Measurements from ENCODE around the gene PCDH15. TPM values are rescaled to one million over a fixed set of nuclear protein-coding genes. Genes with fewer than 3 reads are reported as not detected.

Gene PCDH15
- total RNA-seq, 1 experiment from 2014 or later = not detected

DNA sequence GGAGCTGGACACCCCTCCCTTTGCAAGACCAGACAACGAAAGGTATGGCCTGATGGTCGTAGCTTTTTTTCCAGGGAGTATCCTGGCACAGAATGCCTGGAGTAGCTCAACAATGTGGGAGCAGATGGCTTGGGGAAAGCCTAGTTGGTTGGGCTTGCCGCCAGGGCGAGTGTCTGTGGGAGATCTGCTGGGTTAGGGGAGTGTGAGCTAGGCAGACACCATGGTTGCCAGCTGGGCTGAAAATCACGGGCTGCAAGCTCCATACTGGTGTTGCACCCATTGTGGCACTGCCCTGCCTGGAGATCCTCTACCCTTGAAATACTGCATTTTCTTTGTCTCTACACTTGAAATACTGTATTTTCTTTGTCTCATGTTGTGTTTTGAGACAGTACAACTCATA is 538.3 kb downstream of the PCDH15 start:
- in situ Hi-C loops (cut with HindIII; ENCODE audit: low sequenced_read_pairs) = no loop called here
- DNase-seq (ENCODE audit: low spot score) = no peak

DNA sequence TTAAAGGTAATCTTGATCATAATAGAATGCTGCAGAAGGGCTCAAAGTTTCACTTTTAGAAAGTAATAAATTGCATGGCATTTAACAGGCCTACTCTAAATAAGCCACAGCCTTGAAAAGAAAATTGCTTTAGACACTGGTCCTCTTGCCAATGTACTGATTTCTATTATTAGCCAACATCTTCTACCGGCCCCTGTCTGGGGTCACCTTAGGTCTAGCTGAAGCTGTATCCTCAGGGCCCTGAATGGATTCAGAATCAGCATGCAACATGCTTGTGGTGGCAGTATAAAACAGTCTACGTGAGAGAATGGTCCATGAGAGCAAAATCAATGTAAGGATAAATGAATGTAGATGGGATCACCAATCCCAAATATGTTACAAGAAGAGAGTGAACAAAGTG is 541.9 kb downstream of the PCDH15 start:
- in situ Hi-C loops (cut with HindIII; ENCODE audit: low sequenced_read_pairs) = no loop called here
- no peak for DNase-seq (ENCODE audit: low spot score)

DNA sequence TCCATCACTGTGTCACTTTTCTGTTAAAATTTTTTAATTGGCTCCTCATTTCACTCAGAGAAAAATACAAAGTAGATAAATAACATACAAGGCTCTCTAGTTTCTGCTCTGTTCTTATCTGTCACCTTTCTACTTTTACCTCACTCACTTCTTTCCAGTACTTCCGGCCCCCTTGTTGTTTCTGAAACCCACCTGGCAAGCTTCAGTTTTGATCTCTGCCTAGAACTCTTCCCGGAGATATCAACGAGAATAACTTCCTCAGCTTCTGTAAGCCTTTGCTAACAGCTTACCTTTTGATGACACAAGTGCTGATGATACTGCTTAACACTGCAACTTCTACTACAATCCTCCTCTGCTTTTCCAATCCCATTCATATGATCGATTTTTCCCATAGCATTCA is 566.2 kb downstream of the PCDH15 start:
- in situ Hi-C loops (cut with HindIII; ENCODE audit: low sequenced_read_pairs) = no loop called here
- no peak for DNase-seq (ENCODE audit: low spot score)

DNA sequence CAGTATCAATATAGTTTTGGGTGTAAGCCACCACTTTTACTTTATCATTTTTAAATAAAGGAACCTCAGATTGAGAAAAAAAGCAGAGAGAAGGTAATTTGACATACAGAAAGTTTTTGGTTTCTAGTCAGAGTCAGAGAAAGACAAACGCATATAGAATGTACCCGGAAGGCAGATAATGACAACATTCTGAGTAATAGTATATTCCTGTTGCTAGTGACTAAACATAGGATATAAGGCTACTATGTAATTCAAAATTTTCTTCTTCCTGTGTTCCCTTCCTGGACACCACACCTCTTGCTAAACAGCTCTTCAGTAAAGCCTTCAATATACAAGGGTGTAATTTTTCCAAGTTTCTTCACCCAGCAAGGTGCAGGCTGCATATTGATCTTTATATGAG is 597.6 kb downstream of the PCDH15 start:
- DNase-seq (ENCODE audit: low spot score) = no peak
- in situ Hi-C loops (cut with HindIII; ENCODE audit: low sequenced_read_pairs) = no loop called here

DNA sequence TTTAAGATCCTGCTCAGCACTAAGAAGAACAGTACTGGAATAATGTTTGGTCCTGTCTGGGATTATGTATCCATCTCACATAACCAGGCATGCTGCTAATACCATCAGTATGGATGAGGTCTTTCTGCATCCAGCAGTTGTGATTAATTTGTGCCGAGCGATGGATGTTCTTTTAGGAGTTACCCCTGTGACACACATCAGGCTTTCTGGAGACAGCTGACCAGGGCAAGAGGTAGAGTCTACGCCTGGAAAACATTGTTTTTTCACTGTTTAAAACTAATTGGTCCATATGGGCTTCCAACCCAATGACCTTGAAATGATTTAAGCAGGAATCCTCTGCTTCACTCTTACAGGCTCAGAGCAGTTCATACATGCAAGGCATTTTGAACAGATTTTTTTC is 603.0 kb downstream of the PCDH15 start:
- in situ Hi-C loops (cut with HindIII; ENCODE audit: low sequenced_read_pairs) = no loop called here
- DNase-seq (ENCODE audit: low spot score) = no peak

DNA sequence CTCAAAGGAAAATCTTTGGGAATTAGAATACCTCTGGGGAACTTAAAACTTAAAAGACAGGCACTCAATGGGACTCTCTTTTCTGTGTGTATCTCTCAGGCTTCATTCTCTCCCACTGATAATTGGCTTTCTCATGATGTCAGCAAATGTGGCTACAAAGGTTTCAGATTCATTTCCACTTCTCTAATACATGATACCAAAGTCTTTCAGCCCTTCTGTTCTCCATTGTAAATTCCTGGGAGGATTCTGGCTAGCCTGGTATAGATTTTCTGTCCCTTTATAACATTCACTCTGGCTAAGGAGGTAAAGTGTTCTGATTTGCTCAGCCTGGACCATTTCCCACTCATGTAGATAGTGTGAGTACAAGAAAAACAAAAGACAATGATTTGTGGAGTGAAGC is 606.2 kb downstream of the PCDH15 start:
- in situ Hi-C loops (cut with HindIII; ENCODE audit: low sequenced_read_pairs) = no loop called here

DNA sequence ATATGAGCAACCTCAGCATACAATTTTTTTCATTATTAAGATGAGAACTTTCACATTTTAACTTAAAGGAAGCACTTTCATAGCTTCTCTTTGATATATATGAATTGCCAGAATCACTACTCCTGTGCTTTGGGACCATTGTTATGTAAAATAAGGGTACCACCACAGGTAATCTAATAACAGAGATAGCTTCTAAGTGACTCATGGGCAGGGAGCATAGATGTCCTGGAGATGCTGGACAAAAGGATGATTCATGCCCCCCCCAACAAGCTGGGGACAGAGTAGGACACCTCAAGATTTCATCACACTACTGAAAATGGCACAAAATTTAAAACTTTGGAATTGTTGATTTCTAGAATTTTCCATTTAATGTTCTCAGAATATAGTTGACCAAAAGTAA is 641.1 kb downstream of the PCDH15 start:
- in situ Hi-C loops (cut with HindIII; ENCODE audit: low sequenced_read_pairs) = no loop called here
- DNase-seq (ENCODE audit: low spot score) = no peak

More for the DNA sequence above, 606.2 kb downstream of the PCDH15 start:
- no peak for DNase-seq (ENCODE audit: low spot score)

DNA sequence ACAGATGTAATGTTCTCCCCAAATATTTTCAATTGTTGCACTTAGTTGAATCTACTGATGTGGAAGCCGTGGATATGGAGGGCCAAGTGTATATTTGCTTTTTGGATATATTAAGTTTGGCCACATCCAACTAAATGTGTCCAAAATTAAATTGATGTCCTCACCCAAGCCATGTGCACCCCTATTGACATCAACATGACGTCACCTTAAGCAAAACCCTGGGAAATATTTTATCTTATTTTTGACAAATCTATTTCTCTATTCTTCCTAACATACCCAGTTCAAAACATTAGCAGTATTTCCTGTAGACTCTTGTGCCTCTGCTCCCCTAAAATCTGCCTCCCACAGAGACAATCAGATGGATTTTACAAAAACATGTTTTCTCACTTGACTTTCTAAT is 652.5 kb downstream of the PCDH15 start:
- in situ Hi-C loops (cut with HindIII; ENCODE audit: low sequenced_read_pairs) = no loop called here
- no peak for DNase-seq (ENCODE audit: low spot score)

DNA sequence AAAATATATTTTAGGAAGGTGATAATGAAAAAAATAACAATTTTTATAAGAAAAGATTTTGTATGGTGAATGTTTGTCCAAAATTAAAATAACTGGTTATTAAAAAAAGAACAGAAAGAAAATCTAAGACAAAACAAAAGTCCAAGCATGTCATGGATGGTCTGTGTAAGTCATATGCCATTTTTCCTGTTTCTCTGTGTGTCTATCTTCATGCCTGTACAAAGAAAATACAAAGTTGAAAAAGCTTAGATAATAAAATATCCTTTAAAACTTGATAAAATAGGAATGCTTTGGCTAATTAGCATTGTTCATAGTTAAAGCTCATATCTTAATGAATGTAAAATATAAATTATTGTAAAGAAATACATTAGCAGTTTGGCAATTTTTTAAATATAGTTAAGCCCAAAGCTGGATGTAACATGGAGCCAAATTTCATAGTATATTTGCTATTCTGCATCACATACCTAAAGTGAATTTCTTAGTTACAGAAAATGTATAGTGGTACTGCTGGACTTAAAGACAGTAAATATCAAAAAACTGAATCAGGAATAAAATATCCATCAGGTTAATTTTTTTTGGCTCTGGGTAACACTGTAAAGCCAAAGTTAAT is 661.1 kb downstream of the PCDH15 start:
- in situ Hi-C loops (cut with HindIII; ENCODE audit: low sequenced_read_pairs) = no loop called here

DNA sequence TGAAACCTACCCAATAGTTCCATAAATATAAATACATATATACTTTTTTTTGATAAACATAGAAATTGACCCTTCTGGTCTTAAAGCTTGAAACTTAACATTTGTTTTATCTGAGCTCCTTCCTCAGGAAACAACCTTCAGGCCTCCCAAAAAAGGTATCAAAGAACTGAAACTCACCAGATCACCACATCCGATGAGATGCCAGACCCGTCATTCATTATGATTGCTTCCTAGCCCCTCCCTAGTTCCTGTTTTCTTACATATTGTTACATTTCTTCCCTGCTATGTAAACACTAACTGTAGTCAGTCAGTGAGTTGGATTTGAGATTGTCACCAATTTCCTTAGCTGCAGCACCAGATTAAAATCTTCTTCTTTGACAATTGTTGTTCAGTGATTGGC is 663.6 kb downstream of the PCDH15 start:
- in situ Hi-C loops (cut with HindIII; ENCODE audit: low sequenced_read_pairs) = no loop called here
- DNase-seq (ENCODE audit: low spot score) = no peak

More for the DNA sequence above, 661.1 kb downstream of the PCDH15 start:
- no peak for DNase-seq (ENCODE audit: low spot score)

DNA sequence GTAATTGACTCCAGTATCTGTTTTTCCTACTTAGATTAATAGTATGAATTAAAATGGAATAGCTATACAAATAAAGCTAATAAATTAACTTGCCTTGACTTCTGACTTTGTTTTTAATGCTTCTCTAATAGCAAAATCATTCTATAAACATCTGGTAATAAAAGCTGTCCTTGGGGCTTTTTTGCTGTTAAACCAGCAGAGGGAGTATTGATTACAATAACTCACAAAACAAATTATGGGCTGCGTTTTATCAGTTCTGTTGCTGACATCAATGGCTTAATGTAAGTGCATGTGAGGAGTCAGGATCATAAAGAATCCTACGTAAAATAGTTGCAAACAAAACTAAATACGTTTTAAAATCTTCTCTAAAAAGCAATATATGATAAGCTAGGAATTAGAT is 667.8 kb downstream of the PCDH15 start:
- no peak for DNase-seq (ENCODE audit: low spot score)
- in situ Hi-C loops (cut with HindIII; ENCODE audit: low sequenced_read_pairs) = no loop called here

DNA sequence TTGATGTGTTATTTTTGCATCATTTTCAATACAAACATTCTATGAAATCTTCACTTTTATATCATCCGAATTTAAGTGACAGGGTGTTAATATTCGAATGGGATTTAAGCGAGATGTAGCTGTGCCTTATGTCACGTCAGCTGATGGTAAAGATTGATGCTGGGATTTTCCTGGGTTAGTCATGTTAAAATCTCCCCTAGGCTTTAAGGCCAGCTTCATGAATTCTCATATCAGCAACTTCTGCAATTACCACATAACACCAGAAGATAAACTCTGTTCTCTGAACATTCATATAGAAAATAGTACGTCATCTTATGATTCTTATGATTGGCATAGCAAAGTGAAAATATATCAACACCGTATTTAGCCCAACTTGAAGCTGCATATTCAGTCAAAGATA is 669.2 kb downstream of the PCDH15 start:
- in situ Hi-C loops (cut with HindIII; ENCODE audit: low sequenced_read_pairs) = no loop called here
- no peak for DNase-seq (ENCODE audit: low spot score)

DNA sequence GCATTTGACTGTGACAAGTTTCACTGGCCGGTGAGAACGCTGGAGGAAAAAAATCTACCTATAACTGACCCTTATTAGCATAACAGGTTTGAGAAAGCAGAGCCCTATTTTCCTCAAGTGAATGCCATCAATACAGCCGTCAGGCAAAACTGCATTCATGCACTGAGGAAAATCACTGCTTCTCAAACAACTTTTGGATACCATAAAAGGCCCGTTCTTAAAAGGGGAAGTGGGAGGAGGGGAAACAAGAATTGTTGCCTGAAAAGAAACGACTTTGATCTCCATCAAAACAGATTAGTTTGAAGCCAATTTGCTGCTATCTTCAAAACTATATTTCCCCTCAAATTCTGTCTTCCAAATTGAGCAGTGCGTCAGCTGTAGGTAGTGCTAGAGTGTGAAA is 670.6 kb downstream of the PCDH15 start:
- in situ Hi-C loops (cut with HindIII; ENCODE audit: low sequenced_read_pairs) = no loop called here
- no peak for DNase-seq (ENCODE audit: low spot score)

DNA sequence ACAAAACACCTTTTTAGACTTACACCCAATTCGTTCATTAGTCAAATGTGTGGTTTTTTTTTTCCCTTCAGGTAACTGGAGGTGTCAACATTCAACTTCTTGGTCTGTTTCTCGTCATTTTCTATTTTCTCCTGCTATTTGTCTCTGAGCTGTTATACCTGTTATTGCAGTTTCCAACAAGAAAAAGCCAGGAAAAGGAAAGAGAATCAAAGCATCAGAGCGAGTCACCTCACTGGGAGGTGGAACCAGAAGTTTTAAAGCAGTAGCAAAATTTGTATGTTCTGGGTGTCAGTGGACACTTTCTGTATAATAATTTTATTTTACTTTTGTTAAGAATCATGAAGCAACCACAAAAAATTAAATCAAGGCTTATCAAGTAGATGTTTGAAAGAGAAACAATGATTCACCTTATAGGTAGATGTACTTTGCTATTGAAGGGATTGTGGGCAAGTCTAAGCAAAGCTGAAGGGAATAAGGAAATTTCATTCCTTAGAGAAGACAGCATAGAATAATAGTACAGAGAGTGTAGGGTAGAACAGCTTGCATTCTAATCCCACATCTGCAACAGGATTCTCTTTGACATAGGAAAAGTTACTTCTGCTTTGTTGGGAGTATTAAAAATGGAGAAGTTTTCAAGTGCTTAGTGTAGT is 675.8 kb downstream of the PCDH15 start:
- no peak for DNase-seq (ENCODE audit: low spot score)
- in situ Hi-C loops (cut with HindIII; ENCODE audit: low sequenced_read_pairs) = no loop called here

DNA sequence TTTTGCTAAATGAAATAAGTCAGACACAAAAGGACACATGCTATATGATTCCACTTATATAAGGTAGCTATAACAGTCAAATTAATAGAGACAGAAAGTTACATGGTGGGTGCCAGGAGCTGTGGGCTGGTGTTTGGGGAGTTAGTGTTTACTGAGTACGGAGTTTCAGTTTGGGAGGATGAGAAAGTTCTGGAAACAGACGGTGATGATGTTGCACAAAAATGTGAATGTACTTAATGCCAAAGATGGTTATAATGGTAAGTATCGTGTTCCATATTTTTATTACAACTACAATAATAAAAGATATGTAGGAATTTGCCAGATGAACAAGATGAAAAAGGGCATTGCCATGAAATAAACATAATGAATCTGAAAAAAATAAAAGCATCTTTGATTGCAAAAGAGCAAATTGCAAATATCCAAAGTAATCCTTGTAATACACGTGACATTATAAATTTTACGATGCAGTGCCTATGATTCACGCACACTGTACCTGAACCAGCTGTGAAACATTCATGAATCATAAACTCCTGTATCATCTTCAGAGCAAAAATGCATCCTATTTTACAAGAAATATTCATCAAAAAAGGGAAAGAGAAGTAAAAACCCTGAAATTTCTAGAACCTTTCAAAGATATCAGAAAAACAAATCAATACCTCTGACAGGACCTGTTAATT is 676.7 kb downstream of the PCDH15 start:
- in situ Hi-C loops (cut with HindIII; ENCODE audit: low sequenced_read_pairs) = no loop called here
- no peak for DNase-seq (ENCODE audit: low spot score)

DNA sequence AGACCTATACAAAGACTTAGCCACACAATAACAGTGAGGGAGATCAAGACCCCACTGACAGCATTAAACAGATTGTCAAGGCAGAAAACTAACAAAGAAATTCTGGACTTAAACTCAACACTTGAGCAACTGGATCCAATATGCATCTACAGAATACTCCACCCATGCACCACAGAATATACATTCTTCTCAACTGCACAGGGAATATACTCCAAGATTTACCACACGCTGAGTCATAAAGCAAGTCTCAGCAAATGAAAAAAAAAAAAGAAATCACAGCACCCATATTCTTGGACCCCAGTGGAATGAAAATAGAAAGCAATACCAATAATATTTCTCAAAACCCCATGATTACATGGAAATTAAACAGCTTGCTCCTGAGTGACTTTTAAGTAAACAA is 680.2 kb downstream of the PCDH15 start:
- in situ Hi-C loops (cut with HindIII; ENCODE audit: low sequenced_read_pairs) = no loop called here

DNA sequence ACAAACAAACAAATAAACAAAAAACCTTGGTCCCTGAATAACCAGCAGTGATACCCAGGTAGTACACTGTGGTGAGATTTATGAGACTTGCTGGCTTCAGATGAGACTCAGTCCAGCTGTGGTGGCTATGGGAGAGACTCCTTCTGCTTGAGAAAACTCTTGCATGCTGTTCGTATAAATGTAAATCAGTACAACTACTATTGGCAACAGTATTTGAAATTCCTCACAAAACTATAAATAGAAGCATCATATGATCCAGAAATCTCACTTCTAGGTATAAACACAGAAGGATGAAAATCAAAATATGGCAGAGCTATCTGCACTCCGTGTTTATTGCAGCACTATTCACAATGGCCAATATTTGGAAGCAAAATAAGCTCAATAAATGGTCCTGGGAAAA is 692.1 kb downstream of the PCDH15 start:
- no peak for DNase-seq (ENCODE audit: low spot score)
- in situ Hi-C loops (cut with HindIII; ENCODE audit: low sequenced_read_pairs) = no loop called here

More for the DNA sequence above, 680.2 kb downstream of the PCDH15 start:
- DNase-seq (ENCODE audit: low spot score) = no peak

DNA sequence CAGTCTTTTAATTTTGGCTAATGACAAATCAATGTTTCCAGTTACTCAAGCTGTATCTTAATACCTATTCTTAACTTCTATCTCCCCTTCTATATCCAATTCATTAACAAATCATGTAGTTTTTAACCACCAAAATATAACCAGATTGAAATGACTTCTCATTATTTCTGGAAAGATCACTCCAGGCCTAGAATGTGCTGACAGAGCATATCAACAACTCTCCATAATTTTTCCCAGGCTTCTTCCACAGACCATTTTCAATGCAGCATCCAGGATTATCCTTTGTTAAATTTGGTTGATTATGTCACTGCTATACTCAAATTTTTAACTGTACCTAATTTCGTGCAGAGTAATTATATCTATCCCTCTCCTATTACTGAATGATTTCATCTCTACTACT is 704.1 kb downstream of the PCDH15 start:
- no peak for DNase-seq (ENCODE audit: low spot score)
- in situ Hi-C loops (cut with HindIII; ENCODE audit: low sequenced_read_pairs) = no loop called here

DNA sequence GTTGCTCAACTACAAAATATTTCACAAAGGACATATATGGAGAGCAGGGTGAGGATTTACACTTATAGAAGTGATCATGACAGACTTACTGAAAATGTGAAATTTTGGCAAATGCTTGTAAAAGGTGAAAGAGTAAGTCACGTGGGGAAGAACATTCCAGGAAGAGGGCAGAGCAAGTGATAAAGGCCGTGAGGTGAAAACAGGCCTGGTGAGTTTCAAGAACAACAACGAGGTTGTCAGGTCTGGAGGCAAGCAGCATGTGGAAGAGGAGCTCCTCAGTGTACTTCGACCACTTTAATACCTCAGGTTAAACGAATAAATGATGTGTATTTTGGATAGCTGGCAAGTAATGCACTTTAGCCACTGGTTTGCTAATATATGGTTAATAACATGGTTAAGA is 706.7 kb downstream of the PCDH15 start:
- DNase-seq (ENCODE audit: low spot score) = no peak
- in situ Hi-C loops (cut with HindIII; ENCODE audit: low sequenced_read_pairs) = no loop called here

DNA sequence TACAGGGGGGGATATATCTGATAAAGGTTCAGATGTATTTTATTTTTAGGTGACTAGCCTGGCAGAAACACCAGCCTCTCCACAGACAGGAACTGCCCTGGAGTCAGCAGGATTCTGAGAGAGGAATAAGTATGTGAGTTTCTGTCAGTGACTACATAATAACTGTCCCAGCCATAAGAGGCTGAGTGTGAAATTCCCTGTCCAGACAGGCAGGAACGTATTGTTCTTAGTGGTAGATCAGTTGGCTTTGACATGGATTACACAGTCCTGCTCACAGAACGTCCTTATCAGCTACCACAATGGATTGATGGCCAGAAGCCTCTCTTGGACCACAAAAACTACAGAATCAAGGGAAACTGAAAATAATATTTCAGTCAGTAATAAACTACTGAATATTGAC is 709.8 kb downstream of the PCDH15 start:
- in situ Hi-C loops (cut with HindIII; ENCODE audit: low sequenced_read_pairs) = no loop called here
- DNase-seq (ENCODE audit: low spot score) = no peak

DNA sequence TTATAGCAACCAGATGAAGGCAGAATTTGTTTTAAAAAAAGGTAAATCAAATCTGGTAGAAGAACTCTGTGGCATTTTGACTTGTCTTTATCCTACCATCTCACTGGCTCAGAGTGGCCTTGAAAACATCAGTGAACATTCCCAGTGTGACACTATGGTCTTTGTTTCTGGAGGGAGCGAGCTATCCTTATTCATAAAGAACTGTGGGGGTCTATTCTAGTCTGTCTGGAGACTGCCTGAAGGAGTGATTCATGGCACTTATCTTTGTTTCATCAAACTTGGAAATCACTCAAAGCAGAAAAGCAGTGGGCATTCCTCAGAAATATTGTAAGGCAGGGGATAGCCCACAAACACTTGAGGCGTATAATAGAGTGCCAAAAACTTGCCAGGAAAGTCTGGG is 719.1 kb downstream of the PCDH15 start:
- in situ Hi-C loops (cut with HindIII; ENCODE audit: low sequenced_read_pairs) = no loop called here
- DNase-seq (ENCODE audit: low spot score) = no peak

Data from G401 (cell line).